Globus pallidus (tissue), 1 donor: ENCODE measurements around the gene CD300LF.

Source experiments
- DNase-seq: peaks from one replicate; pipeline ENCODE4 v3.0.0-alpha.2; 2015; ENCODE audit warnings: low spot score

CD300LF gene

GRCh38 chr17:74745548-74746177, 32.9 kb upstream of the CD300LF start:
- no peak for DNase-seq

GRCh38 chr17:74744714-74745547, 32.2 kb upstream of the CD300LF start:
- DNase-seq, result peak; percentile 78

- DNase-seq, result no peak
Measured at GRCh38 chr17:74744349-74744713, 31.6 kb upstream of the CD300LF start.

GRCh38 chr17:74743755-74744154, 31.0 kb upstream of the CD300LF start:
- no peak for DNase-seq

- DNase-seq, result no peak
Measured at GRCh38 chr17:74742978-74743545, 30.3 kb upstream of the CD300LF start.

GRCh38 chr17:74742153-74742515, 29.4 kb upstream of the CD300LF start:
- no peak for DNase-seq

GRCh38 chr17:74740641-74741387, 28.1 kb upstream of the CD300LF start:
- DNase-seq, result no peak

GRCh38 chr17:74740173-74740572, 27.4 kb upstream of the CD300LF start:
- no peak for DNase-seq

- no peak for DNase-seq
Measured at GRCh38 chr17:74739227-74739831, 26.6 kb upstream of the CD300LF start.

- no peak for DNase-seq
Measured at GRCh38 chr17:74738051-74738996, 25.6 kb upstream of the CD300LF start.

- no peak for DNase-seq
Measured at GRCh38 chr17:74737299-74738050, 24.8 kb upstream of the CD300LF start.

- DNase-seq, result no peak
Measured at GRCh38 chr17:74736513-74737298, 24.0 kb upstream of the CD300LF start, which contains the start of gene RAB37. Gene RAB37, plus strand, starts transcription at chr17:74737256. Its CDS starts 17 bp downstream, at chr17:74737273.

- DNase-seq, result no peak
Measured at GRCh38 chr17:74734256-74734655, 21.5 kb upstream of the CD300LF start.

GRCh38 chr17:74733365-74734122, 20.8 kb upstream of the CD300LF start:
- no peak for DNase-seq

- DNase-seq, result no peak
Measured at GRCh38 chr17:74732042-74732867, 19.5 kb upstream of the CD300LF start.

- DNase-seq, result no peak
Measured at GRCh38 chr17:74731347-74731605, 18.6 kb upstream of the CD300LF start.

GRCh38 chr17:74730491-74731346, 18.0 kb upstream of the CD300LF start:
- DNase-seq, result no peak
